ENCODE measurements around the gene MMP21. TPM values are rescaled to one million over a fixed set of nuclear protein-coding genes. Genes with fewer than 3 reads are reported as not detected.

MMP21 gene
- total RNA-seq, 1 experiment from 2014 or later: not detected

DNA sequence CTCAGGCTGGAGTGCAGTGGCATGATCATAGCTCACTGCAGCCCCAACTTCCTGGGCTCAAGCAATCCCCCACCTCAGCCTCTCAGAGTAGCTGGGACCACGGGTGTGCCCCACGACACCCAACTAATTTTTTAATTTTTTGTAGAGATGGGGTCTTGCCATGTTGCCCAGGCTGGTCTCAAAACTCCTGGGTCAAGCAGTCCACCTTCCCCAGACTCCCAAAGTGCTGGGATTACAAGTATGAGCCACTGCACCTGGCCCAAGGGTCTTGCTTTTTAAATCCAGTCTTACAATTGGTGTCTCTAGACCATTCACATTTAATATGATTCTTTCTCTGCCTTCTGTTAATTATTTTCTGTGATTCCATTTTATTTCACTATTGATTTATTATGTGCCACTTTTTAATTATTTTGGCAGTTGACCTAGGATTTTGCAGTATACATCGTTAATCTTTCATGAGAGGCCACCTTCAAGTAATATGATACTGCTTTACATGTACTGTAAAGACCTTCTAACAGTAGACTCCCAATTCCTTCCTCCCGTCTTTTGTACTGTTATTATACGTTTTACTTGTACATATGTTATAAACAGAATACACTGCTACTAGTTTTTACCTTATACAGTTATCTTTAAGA lies 18.7 kb downstream of the MMP21 start:
- H3K79me2 ChIP-seq (ENCODE audit: insufficient read depth, low read length): no peaks in the 10 kb centered on the region
- H3K9me3 ChIP-seq (ENCODE audit: control insufficient read depth, low read depth, low read length): no peaks in the 10 kb centered on the region
- DNase-seq: no peak
- no peak overlapping the region for H3K18ac ChIP-seq (ENCODE audit: insufficient read length, low read depth, low read length)
- no peak overlapping the region for H3T11ph ChIP-seq (ENCODE audit: low read length)
- H3K9ac ChIP-seq (ENCODE audit: extremely low read depth, insufficient read length, low read length): no peak overlapping the region
- WGBS (ENCODE audit: extremely low coverage, insufficient read length, low lambda C conversion rate): no CpG with 5 or more reads among the region's 5 CpGs
- H4K8ac ChIP-seq (replicated peaks; ENCODE audit: insufficient read length, low read depth, low read length): no peak overlapping the region
- H3K27me3 ChIP-seq (ENCODE audit: insufficient read depth, low read length): no peaks in the 10 kb centered on the region
- H3K4me3 Mint-ChIP-seq: no peak overlapping the region
- no peak overlapping the region for H3K27ac Mint-ChIP-seq
- H4K91ac ChIP-seq (ENCODE audit: insufficient read length, low read depth, low read length): no peak overlapping the region
- TF ChIP-seq, protein P1, sequence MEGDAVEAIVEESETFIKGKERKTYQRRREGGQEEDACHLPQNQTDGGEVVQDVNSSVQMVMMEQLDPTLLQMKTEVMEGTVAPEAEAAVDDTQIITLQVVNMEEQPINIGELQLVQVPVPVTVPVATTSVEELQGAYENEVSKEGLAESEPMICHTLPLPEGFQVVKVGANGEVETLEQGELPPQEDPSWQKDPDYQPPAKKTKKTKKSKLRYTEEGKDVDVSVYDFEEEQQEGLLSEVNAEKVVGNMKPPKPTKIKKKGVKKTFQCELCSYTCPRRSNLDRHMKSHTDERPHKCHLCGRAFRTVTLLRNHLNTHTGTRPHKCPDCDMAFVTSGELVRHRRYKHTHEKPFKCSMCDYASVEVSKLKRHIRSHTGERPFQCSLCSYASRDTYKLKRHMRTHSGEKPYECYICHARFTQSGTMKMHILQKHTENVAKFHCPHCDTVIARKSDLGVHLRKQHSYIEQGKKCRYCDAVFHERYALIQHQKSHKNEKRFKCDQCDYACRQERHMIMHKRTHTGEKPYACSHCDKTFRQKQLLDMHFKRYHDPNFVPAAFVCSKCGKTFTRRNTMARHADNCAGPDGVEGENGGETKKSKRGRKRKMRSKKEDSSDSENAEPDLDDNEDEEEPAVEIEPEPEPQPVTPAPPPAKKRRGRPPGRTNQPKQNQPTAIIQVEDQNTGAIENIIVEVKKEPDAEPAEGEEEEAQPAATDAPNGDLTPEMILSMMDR (conservative IDR thresholded peaks at IDR 0.05): no peak
- H3K27ac ChIP-seq (ENCODE audit: insufficient read length, low read depth, low read length): no peak overlapping the region
- no peak overlapping the region for H2BK5ac ChIP-seq (ENCODE audit: insufficient read length, low read length)
- H2BK20ac ChIP-seq (ENCODE audit: low read depth, low read length, poor library complexity, severe bottlenecking): no peak overlapping the region
- no peaks in the 10 kb centered on the region for H3K23me2 ChIP-seq (ENCODE audit: insufficient read length, low read depth, low read length, poor library complexity, severe bottlenecking)
- H3K4me1 Mint-ChIP-seq: peaks cover 7 to 15% of the 10 kb centered on the region in 2 experiments
- H3K9me3 Mint-ChIP-seq: no peaks in the 10 kb centered on the region
- no peak overlapping the region for H2BK120ac ChIP-seq (ENCODE audit: low read depth, low read length, poor library complexity, severe bottlenecking)
- no peak overlapping the region for H4K5ac ChIP-seq (ENCODE audit: insufficient read length, low read depth, low read length)
- H2AFZ ChIP-seq (ENCODE audit: low read length): no peak overlapping the region
- H2BK15ac ChIP-seq (ENCODE audit: low read depth, low read length): no peak overlapping the region
- no peaks in the 10 kb centered on the region for H3K27me3 Mint-ChIP-seq (ENCODE audit: low read depth)
- H3K56ac ChIP-seq (ENCODE audit: insufficient read length, low read depth, low read length): no peak overlapping the region
- H3K23ac ChIP-seq (ENCODE audit: insufficient read length, low read depth, low read length): no peak overlapping the region
- H2BK12ac ChIP-seq (ENCODE audit: insufficient read length, low read depth, low read length): no peak overlapping the region
- no peak overlapping the region for H2AK5ac ChIP-seq (ENCODE audit: insufficient read length, low read length)
- H4K20me1 ChIP-seq (ENCODE audit: control insufficient read depth, insufficient read depth, insufficient read length): no peaks in the 10 kb centered on the region
- no peak overlapping the region for H3K14ac ChIP-seq (ENCODE audit: insufficient read depth, low read length)
- no peaks in the 10 kb centered on the region; the same call in 1 of the 2 replicates for H3K4me1 ChIP-seq (ENCODE audit: insufficient read depth, low read length)
- H3K4me2 ChIP-seq (ENCODE audit: insufficient read depth, insufficient read length, low read length): no peak overlapping the region
- H3K4ac ChIP-seq (ENCODE audit: low read depth, low read length): no peak overlapping the region
- H3K36me3 Mint-ChIP-seq (ENCODE audit: insufficient read depth in 1 of 3, low read depth in 3 of 3): peaks cover 25 to 79% (median 66%) of the 10 kb centered on the region in 3 experiments; a peak in 6 of 7 replicates
- no peaks in the 10 kb centered on the region for H3K79me1 ChIP-seq (ENCODE audit: insufficient read depth, low read depth, low read length, poor library complexity, severe bottlenecking)

Data from H9 (cell line).